NB4 (cell line): ENCODE results near the gene ABLIM1.

Source experiments
- DNase-seq: peaks from one replicate; pipeline ENCODE4 v3.0.0; 2010; ENCODE audit warnings: low read depth
- H3K4me3 ChIP-seq: one replicate; pipeline ENCODE4 v1.5.1; 2011; ENCODE audit warnings: mild to moderate bottlenecking, low read depth, low read length, moderate library complexity
- CTCF ChIP-seq: IDR thresholded peaks from one replicate; pipeline ENCODE4 v1.5.1; 2012; ENCODE audit warnings: low read depth, low read length
- MAX ChIP-seq: IDR thresholded peaks from 2 replicates; pipeline ENCODE4 v1.6.1; 2011; ENCODE audit warnings: low read depth, low read length
- MYC ChIP-seq: IDR thresholded peaks from 2 replicates; pipeline ENCODE4 v1.6.1; 2011; ENCODE audit warnings: low read depth, low read length
- POLR2A ChIP-seq: IDR thresholded peaks from 2 replicates; pipeline ENCODE4 v1.6.1; 2011; ENCODE audit warnings: mild to moderate bottlenecking; ENCODE audit not compliant: insufficient read length; ENCODE audit errors: extremely low read depth

The ABLIM1 gene

GRCh38 chr10:114543456-114543855 lies 114.6 kb downstream of the ABLIM1 start:
- no peak overlapping the region for H3K4me3 ChIP-seq
- TF ChIP-seq MAX (no peak), CTCF (no peak), MYC (no peak)
- no peak for DNase-seq

- no peak for TF ChIP-seq CTCF
- TF ChIP-seq MYC: no peak
- no peak for TF ChIP-seq POLR2A
- TF ChIP-seq MAX: no peak
- H3K4me3 ChIP-seq: no peak overlapping the region
- DNase-seq: peak; percentile 12
These were observed 115.7 kb downstream of the ABLIM1 start for GRCh38 chr10:114542373-114542772.

GRCh38 chr10:114541797-114542160 lies 116.3 kb downstream of the ABLIM1 start:
- DNase-seq: no peak
- H3K4me3 ChIP-seq: no peak overlapping the region

GRCh38 chr10:114541081-114541796 lies 116.8 kb downstream of the ABLIM1 start:
- H3K4me3 ChIP-seq: no peak overlapping the region
- no peak for DNase-seq
- TF ChIP-seq POLR2A: no peak
- no peak for TF ChIP-seq MYC
- TF ChIP-seq CTCF: no peak
- TF ChIP-seq MAX: no peak

More at GRCh38 chr10:114541797-114542160, 116.3 kb downstream of the ABLIM1 start:
- TF ChIP-seq MAX (no peak), CTCF (no peak), MYC (no peak), POLR2A (no peak)

GRCh38 chr10:114540236-114540635 lies 117.8 kb downstream of the ABLIM1 start:
- no peak overlapping the region for H3K4me3 ChIP-seq
- DNase-seq: no peak
- TF ChIP-seq CTCF (no peak), MYC (no peak), MAX (no peak), POLR2A (no peak)

GRCh38 chr10:114539623-114540022 lies 118.5 kb downstream of the ABLIM1 start:
- no peak for DNase-seq
- no peak for TF ChIP-seq MAX
- no peak for TF ChIP-seq MYC
- TF ChIP-seq POLR2A: no peak
- TF ChIP-seq CTCF: no peak
- no peak overlapping the region for H3K4me3 ChIP-seq
